ENCODE results near the gene ZNF133. TPM values are rescaled to one million over a fixed set of nuclear protein-coding genes. Genes with fewer than 3 reads are reported as not detected.
"Not testable (repeated sequence)": the region's sequence is repeated elsewhere in the genome, so short reads cannot be mapped to it uniquely, and the experiment has no call there.

ZNF133 gene
- total and polyA plus RNA-seq, 12 donors, result 4.9 to 16.6 (median 6.0) TPM

- peaks cover 0 to 49% (median 19%) of the 10 kb centered on the region in 7 donors for H3K27me3 ChIP-seq
- DNase-seq, result peak; percentile 34 to 42
- no peak overlapping the region for H3K27ac ChIP-seq
- no peak overlapping the region for H3K4me3 ChIP-seq
- 33 to 54% methylated on average over 6 of the region's 6 CpGs for WGBS, 2 donors
- peaks cover 0 to 11% (median 0%) of the 10 kb centered on the region in 9 donors for H3K4me1 ChIP-seq
- TF ChIP-seq CTCF (IDR thresholded peaks at IDR 0.05), result peak in 3 of 9 donors; percentile 2 to 18 (median 14)
- H3K9me3 ChIP-seq, result no peaks in the 10 kb centered on the region
- no peaks in the 10 kb centered on the region for H3K36me3 ChIP-seq
- peak in 7 of 8 donors; percentile 44 to 85 (median 62) for ATAC-seq
- intact Hi-C loops (cut with DNase I), result loop anchor here in 5 of 10 donors (5.0 to 10.0 kb wide), 4 partner anchors 48 to 778 kb away; no protein-coding TSS in a partner anchor
Measured at GRCh38 chr20:18272451-18272850, 15.9 kb upstream of the ZNF133 start.

GRCh38 chr20:18273738-18274137 is 14.6 kb upstream of the ZNF133 start:
- no peak for ATAC-seq
- peaks cover 0 to 11% (median 0%) of the 10 kb centered on the region in 9 donors for H3K4me1 ChIP-seq
- H3K4me3 ChIP-seq, result no peak overlapping the region
- no peak overlapping the region for H3K27ac ChIP-seq
- H3K9me3 ChIP-seq, result no peaks in the 10 kb centered on the region
- intact Hi-C loops (cut with DNase I), result loop anchor here in 5 of 10 donors (5.0 to 10.0 kb wide), 4 partner anchors 49 to 779 kb away; no protein-coding TSS in a partner anchor
- no peak for TF ChIP-seq CTCF (IDR thresholded peaks at IDR 0.05)
- H3K36me3 ChIP-seq, result no peaks in the 10 kb centered on the region
- DNase-seq, result no peak
- H3K27me3 ChIP-seq, result peaks cover 0 to 46% (median 16%) of the 10 kb centered on the region in 7 donors

- intact Hi-C loops (cut with DNase I), result loop anchor here in 5 of 10 donors (5.0 to 10.0 kb wide), 4 partner anchors 51 to 1474 kb away; no protein-coding TSS in a partner anchor
- H3K4me1 ChIP-seq, result peaks cover 0 to 11% (median 0%) of the 10 kb centered on the region in 9 donors
- not testable (repeated sequence) for ATAC-seq
Measured at GRCh38 chr20:18275960-18276359, 12.4 kb upstream of the ZNF133 start.

GRCh38 chr20:18276821-18277220 is 11.5 kb upstream of the ZNF133 start:
- peak; percentile 34 to 46 for DNase-seq
- ATAC-seq, result peak in 5 of 8 donors; percentile 61 to 80 (median 72)
- intact Hi-C loops (cut with DNase I), result loop anchor here in 5 of 10 donors (5.0 to 10.0 kb wide), 4 partner anchors 52 to 1475 kb away; no protein-coding TSS in a partner anchor
- H3K36me3 ChIP-seq, result no peaks in the 10 kb centered on the region
- no peak overlapping the region for H3K27ac ChIP-seq
- 15% methylated on average over 12 of the region's 12 CpGs for WGBS, 2 donors
- no peaks in the 10 kb centered on the region for H3K9me3 ChIP-seq
- no peak overlapping the region for H3K4me3 ChIP-seq
- peaks cover 0 to 65% (median 35%) of the 10 kb centered on the region in 7 donors for H3K27me3 ChIP-seq
- peaks cover 0 to 9% (median 0%) of the 10 kb centered on the region in 9 donors for H3K4me1 ChIP-seq
- peak; percentile 12 to 81 (median 68) for TF ChIP-seq CTCF (IDR thresholded peaks at IDR 0.05)

More at GRCh38 chr20:18275960-18276359, 12.4 kb upstream of the ZNF133 start:
- DNase-seq, H3K4me3 ChIP-seq, H3K36me3 ChIP-seq, H3K27ac ChIP-seq, H3K9me3 ChIP-seq: not testable (repeated sequence)
- H3K27me3 ChIP-seq, result peaks cover 0 to 59% (median 32%) of the 10 kb centered on the region in 7 donors
- 91 to 92% methylated on average over 7 of the region's 7 CpGs for WGBS, 2 donors

GRCh38 chr20:18279242-18279641 is 9.1 kb upstream of the ZNF133 start:
- no peak for ATAC-seq
- H3K36me3 ChIP-seq, result no peaks in the 10 kb centered on the region
- intact Hi-C loops (cut with DNase I), result loop anchor here in 5 of 10 donors (5.0 to 10.0 kb wide), 4 partner anchors 54 to 1477 kb away; no protein-coding TSS in a partner anchor
- H3K27me3 ChIP-seq, result peaks cover 0 to 75% (median 33%) of the 10 kb centered on the region in 7 donors
- no peak overlapping the region for H3K27ac ChIP-seq
- WGBS, 2 donors, result 61 to 70% methylated on average over 2 of the region's 2 CpGs
- no peak overlapping the region for H3K4me3 ChIP-seq
- peaks cover 0 to 3% (median 0%) of the 10 kb centered on the region in 11 donors for H3K9me3 ChIP-seq
- no peak for DNase-seq
- peaks cover 0 to 6% (median 0%) of the 10 kb centered on the region in 9 donors for H3K4me1 ChIP-seq
- TF ChIP-seq CTCF (IDR thresholded peaks at IDR 0.05), result no peak

Data from heart right ventricle (tissue), 16 donors.